ENCODE results near the gene PTPRC.
A peak's percentile ranks its signal among the peaks of the same experiment; 100 is the strongest.

PTPRC gene

GRCh38 chr1:198648592-198648991, 9.8 kb downstream of the PTPRC start:
- DNase-seq, result no peak

GRCh38 chr1:198649232-198649967, 10.6 kb downstream of the PTPRC start:
- no peak for DNase-seq

GRCh38 chr1:198649968-198650338, 11.1 kb downstream of the PTPRC start:
- no peak for DNase-seq

DNA sequence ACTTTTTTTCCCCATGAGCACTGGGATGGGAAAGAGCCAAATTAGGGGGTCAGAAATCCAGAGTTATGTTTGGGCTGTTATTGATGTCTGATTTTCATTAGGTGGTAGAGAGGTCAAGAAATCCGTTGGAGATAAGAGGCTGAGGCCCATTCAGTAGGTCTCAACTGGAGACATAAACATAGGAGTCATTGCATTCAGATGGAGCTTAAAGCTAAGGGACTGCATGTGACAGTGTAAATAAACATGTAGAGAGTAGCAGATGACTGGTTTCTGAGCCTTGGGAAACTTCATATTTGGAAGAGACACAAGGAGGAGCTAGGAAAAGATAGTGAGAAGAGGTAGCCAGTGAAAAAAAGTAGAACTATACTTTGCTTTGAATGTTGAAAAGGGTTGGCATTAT, 11.7 kb downstream of the PTPRC start:
- no peak for DNase-seq

DNA sequence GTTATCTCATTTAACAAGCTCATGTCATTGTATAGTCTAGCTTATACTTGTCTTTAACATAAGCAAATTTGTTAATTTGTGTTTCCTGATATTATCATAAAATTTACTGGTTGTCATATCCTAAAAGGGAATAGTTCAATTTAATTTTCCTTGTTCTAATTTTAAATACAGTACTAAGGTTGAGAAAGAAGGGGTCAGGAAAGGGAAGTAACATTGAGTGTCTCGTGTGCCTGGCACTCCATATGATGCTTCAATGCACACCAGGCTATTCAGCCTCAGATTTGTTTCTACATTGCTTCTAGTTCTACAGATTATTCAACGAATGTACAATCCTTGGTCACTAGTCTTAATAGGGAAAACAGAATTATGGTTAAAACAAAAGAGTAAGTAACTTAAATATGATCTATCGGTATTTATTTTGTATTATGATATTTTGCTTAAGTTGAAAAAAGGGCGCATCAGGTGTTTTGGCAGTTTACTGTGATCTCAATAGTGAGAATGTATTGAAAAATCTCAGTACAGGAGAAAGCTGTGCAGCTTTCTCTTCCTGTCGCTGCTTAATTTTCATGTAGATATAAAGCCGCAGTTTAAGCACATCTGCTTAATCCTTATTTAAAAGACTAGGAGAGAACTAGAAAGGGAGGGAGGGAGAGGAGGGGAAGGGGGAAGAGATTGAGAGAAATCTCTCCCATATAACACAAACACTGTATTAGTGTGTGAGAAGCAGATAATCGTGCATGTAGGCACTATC, 13.0 kb downstream of the PTPRC start:
- no peak for DNase-seq

DNA sequence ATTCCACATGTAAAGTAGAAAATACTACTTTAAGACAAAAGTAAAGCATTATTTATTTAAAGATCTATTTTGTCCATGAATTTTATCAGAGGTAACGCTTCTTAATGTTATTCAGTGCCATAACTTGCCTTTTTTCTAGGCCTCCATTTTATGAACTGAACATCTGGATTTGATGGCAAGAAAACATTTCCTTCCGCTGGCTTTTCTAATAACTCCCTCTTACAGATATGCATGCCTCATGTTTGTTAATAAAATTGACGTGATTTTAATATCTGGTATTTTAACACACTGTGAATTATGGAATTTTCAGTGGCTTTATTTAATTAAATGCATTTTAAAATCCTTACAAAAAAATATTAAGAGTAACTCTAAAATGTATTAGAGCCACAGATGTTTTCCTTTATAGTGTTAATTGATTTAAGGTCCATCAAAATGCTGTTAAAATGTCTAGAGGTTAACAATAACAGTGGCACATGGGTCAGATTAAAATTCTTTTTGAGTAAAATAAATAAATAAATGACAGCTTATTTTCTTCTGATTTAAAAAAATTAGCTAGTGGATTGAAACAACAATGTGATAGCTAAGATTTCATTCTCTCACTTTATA, 15.1 kb downstream of the PTPRC start:
- no peak for DNase-seq

- DNase-seq, result no peak
These were observed 16.8 kb downstream of the PTPRC start for GRCh38 chr1:198655459-198656121.

DNA sequence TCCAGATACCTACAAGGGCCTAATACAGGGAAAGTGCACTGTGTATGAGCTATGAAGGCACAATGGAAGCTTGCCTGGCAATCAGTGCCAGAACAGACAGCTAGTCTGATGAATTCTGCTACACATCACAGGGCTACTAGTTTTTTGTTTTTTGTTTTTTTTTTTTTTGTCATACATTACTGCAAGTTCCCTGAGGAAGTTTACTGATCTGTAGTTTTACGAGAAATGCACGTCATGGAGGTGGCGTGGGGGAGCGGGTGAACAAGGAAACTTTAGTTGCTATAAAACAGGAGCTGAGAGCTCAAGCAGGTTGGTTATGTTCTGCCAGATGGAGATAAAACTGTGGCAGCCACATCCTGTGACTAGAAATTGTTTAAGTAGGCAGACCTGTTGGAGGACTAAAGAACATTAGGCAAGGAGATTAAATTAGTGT, 17.7 kb downstream of the PTPRC start:
- DNase-seq, result peak; percentile 47 to 86

GRCh38 chr1:198657550-198658064, 18.8 kb downstream of the PTPRC start:
- DNase-seq, result no peak

DNA sequence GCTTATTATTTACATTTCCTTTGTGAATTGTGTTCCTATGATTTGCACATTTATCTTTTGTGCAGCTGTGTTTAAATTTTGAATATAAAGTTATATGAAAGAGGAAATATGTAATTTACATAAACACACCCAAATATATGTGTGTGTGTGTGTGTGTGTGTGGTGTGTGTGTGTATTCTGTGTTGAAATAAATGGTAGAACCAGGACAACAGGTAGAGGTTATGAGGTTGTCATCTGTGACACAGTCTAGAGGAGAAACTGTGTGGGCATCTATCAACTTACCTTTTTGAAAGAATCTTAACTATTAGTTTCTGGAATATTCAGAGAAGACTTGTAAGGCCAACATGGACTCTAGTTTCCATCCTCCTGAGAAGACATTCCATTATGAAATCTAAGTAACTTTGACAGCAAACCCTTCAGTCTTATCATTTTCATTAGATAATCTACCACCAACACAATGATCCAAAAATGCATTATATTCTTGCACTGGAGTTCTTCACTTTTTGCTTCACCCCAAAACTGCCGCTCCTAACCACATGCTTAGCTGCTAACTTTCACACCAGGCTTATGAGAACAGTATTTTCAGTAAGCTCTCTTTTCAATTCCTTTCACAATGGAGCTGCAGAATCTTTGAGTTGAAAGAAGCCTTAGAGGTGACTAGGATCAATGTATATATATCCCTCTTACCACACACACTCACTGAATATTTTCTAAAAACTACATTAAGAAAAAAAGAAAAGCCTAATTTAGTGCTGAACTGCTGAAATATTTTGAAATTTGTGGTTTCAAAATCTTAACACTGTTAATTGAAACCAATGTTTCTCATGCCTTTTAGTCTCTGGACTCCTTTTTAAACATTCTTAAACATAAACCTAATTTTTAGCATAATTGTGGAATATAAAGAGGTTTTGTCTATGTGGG, 21.8 kb downstream of the PTPRC start:
- no peak for DNase-seq

DNA sequence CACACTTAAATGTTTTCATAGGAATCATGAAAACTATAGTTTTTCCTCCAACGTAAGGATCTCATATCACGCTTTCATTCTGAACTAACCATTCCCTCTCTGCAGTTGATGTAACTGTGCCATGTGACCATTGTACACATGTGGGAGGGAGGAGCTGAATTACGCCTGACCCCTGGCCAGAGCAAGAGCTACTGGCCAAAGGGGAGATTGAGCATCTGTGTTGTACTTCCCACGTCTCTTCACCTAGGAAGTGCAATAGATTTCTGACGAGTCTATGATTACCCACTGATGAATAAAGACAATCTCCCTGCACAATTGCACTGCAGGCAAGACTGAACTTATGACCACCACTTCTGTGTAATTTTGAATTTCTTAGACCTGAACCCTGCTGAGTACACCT, 24.0 kb downstream of the PTPRC start:
- no peak for DNase-seq

DNA sequence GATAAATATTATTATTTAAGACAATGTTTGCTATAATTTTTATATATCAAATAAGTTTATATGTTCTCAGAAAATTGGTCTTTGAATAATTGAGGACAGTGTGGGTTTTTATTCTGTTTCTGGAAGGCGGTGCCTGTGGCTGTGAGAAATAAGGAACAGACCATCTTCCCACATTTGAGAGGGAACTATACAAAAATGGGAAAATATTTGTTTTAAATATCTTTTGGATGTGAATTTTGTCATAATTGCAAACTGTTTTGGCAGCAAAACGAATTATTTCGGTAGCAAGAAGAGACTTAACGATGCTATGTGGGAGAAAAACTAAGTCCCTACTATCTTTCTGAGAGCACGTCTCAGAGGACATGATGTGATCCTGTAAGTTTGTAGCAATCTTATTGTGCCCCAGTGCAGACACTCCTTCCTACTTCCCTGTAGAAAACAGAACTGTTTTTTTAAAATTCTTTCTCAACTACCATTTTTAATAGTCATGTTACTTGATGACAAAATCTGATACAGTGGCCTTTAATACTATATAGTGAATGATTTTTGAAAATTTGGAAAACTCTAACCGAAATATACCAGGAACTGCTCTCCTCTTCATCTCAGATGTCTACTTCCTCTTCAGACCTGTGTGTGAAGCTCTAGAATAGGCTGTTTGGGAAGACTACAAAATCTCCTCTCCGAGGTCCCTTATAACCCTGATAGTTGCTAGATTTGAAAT, 25.4 kb downstream of the PTPRC start:
- no peak for DNase-seq

DNA sequence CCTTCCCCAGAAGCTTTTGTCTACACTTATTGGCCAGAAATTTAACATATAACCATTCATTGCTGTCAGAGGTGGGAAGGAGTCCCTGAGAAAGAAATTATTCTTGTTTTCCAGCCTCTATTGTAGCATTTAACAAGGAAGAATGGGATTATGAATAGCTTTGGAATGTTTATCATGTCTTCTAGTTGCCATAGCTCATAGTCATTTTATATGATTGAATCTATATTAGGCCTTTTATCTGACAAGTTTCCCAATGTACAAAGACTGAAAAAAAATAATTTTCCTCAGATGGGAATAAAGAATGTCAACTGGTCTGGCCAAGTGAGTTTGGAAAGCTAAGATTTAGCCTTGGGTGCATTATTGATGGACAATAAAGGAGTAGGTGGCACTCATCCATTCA, 28.3 kb downstream of the PTPRC start:
- no peak for DNase-seq

- no peak for DNase-seq
These were observed 29.0 kb downstream of the PTPRC start for GRCh38 chr1:198667807-198668206.

- peak in 1 of 2 experiments; percentile 30 for DNase-seq
These were observed 30.3 kb downstream of the PTPRC start for GRCh38 chr1:198669023-198669698.

DNA sequence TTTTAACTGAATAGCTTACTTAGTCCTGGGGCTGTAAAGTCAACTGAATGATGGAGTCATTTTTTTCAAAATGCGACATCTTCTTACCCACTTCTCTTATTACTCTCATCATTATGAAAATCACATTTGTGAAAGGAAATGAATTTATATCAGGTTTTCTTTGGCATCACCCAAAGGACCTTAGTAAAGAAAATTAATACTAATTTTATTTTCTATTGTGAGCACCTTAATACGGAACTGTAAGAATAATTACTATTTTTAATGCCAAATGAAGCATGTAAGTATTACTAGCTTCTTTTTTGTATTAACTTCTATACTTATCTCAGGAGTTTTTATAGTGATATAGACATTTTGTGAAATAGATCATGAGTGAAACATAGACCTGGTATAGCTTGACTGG, 30.9 kb downstream of the PTPRC start:
- no peak for DNase-seq

DNA sequence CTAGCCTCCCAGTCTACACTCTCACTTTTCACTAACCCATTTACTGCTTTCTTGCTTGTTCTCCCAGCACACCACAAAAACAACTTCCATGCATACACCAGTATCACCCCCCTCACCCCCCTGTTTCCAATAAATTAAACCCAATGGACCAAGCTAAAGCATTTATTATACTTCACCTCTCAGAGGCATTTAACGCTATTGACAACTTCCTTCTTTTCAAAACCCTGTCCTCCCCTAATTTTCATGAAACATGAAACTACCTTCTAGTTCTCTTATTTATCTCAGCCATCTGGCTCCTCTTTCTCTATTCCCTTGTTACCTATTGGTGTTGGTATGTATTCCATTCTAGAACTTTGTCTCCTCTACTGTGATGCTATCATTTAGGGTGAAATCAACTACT, 32.3 kb downstream of the PTPRC start:
- DNase-seq, result no peak

DNA sequence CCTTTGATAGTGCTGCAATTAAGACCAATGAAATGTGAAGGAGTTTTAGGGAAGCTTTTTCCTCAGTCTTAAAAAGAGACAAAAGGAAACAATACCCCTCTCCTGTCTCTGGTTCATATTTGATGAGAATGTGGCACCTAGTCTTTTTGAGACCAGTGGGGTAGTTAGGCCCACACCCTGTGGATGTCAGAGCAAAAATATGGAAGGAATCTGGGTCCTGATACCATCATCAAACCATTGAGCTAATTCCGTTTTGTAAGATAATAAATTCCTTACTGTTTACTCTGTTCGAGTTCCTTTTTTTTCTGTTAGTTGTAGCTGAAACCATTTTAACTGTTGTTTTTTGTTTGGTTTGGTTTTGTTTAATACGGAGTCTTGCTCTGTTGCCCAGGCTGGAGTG, 33.3 kb downstream of the PTPRC start:
- no peak for DNase-seq

GRCh38 chr1:198674009-198674408, 35.2 kb downstream of the PTPRC start:
- no peak for DNase-seq

GRCh38 chr1:198676253-198676652, 37.4 kb downstream of the PTPRC start:
- DNase-seq, result no peak

DNA sequence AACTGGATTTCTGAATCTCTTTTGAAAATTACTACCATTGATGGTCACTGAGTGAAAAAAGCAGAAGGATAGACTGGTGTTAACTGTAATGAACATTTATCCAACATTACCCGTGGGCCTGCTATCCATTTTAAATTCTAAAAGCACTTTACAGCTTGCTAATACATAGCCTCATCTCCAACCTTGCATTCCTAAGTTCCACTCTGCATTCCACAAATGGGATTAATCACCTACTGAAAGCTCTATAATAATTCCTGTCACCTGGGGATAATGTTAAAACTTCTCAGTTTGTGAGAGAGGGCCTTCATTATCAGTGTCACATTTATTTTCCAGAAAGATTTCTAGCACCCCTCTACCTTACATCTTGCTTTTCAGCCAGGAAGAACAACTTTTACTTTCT, 38.2 kb downstream of the PTPRC start:
- DNase-seq, result no peak

All from stimulated activated CD4-positive, alpha-beta T cell treated with anti-CD3 and anti-CD28 coated beads, Interleukin-4, amount 100 ng/mL, for 4 hours (primary cell).